Suppressor macrophage treated with lipopolysaccharide for 4 hours (primary cell): Measurements from ENCODE around the gene SLC6A3.

Source experiments
- DNase-seq: peaks from one replicate; pipeline ENCODE4 v3.0.0-alpha.2; 2020

The SLC6A3 gene

DNA sequence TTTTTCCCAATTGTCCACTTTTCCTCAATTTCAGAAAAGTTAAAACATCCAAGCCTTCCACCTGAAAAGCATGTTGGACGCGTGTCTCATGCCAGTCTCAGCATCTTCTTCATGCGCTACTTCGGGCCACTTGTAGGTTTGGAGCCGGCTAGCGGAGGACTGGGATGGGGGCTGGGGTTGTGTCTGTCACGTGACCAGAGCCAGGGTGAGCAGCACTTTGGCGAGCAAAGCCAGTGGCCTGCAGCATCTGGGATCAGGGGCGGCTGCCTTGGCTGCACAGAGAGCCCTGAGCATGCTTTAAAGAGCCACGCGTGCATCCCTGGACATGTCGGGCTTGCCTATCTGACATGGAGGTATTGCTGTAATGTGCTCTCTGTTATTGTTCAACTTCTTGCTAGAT lies 41.2 kb downstream of the SLC6A3 start:
- DNase-seq, result no peak

DNA sequence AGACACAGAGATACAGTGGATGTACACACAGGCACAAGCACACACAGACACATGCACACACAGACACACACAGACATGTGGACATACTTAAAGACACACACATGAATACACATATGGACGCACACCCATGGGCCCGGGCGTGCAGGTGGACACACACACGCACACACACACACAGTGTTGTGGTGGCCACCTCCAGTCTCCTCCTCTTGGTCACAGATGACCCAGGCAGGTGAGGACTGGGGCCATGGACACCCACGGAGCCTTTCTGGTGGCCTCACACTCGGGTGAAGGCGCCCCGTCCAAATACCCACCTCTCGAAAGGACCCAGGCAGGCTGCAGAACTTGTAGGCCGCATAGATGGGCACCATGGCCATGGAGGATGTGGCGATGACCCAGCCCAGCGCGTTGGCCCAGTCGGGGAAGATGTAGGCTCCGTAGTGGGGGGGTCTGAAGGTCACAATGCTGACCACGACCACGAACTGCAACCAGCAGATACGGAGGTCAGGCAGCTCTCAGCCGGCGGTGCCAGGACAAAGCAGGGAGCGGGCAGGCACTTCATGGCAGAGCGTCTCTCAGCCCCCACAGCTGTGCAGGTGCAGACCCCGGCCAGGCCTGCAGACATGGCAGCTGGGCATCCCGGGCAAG lies 42.5 kb downstream of the SLC6A3 start:
- DNase-seq, result no peak

DNA sequence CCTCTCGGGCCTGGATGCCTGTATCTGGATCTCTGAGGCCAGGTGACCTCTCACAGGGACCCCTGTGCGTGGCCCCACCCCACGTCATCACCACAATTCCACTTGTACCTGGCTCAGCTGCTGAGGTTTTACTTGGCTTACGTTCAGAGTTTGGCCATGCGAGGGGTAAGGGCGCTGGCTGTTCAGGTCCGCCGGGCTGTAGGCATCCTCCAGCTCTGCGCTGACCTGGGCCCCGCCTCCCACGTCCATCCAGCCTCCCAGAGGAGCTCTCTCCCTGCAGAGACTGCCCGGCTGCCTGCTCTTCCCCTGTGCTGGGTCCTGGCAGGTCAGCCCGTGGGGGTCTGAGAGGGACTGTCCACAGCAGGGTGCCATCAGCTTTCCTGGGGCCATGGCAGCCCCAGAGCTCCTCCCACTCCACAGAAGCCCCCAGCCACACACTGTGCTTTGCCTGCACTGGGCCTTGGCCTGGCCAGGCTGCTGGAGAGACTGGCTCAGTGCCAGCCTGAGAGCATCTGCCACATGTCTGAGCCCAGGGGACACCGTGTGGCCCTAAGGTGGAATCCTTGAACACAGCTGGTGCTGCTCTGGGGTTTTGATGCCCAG lies 43.6 kb downstream of the SLC6A3 start:
- no peak for DNase-seq

DNA sequence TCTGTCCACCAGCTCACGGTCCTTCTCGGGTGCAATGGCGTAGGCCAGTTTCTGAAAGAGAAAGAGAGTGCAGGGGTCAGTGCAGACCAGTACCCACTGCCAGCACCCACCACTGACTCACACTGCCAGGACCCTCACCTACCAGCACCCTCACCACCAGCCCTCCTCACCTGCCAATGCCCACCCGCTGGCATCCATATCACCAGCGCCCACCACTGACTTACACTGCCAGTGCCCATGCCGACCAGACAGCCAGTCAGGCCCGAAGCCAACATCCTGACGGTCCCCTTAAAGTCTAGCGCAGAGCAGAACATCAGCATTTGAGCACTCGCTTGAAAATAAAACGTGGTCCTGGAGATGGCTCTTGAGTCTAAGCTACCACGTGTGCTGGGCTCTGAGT lies 44.3 kb downstream of the SLC6A3 start:
- no peak for DNase-seq

DNA sequence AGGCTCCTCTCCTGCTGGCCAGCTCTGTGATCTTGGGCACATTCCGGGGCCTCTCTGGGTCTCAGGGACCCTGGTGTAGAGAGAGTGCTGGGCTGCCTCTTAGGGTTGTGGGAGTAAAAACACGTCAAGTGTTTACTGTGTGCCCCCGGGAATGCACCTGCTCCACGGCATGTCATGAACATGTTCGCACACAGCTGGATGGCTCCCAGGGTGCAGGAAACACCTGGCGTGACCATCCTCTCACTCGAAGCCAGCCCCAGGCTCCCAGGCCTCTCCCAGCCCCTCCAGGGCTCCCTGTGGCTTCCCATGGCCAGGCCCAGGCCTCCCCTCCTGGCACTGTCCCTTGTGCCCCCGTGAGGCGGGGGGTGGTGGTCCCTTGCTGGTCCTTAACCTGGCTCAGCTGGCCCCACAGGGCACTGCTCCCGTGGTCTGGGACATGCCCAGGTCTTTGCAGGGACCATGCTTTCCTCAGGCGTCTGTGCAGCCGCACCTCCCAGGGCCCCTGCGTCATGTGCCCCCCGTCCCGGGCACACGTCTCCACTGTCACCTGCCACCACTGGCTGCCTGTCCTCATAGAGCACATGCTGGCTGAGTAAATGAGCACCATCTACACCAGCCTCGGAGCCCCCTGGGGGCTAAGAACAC lies 44.9 kb downstream of the SLC6A3 start:
- no peak for DNase-seq

DNA sequence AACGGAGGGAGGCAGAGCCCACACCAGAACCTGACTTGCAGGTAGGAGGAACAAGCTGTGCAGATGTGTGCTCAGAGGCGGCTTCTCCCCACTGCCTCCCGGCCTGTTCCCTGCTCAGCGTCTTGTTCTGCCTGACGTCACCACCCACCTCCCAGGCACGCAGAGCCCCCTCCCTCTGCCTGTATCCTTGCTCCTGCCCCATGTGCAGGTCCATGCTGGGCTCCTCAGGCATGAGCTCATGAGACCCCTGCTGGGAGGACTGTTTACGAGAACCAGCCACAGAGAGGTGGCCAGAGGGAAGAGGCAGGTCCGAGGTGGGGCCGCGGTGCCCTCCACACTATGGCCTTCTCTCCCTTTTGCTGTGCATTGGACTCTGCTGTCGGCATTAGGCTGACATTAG lies 45.5 kb downstream of the SLC6A3 start:
- no peak for DNase-seq

DNA sequence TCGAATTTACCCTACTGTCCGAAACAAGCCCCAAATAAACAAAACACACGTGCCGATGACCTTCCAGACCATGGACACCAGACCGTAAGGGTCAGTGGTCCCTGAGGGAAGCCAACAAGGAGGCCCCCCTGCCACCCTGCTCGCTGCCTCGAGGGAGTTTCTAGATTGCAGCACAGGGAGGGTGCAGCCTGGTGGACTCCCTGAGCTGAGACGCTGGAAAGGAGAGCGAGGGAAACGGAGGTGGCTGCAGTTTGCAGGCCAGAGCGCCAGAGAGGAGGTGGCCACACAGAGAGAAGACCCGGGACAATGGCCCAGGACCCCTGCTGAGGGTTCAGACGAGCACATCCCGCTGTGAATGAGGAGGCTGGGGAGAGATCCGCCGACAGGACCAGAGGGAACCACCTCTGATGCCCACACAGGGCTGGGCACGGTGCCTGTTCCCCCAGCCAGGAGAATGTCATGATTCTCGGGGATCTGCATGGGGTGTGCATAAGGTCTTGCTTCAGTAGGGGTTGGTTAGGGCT lies 48.9 kb downstream of the SLC6A3 start:
- DNase-seq, result no peak

DNA sequence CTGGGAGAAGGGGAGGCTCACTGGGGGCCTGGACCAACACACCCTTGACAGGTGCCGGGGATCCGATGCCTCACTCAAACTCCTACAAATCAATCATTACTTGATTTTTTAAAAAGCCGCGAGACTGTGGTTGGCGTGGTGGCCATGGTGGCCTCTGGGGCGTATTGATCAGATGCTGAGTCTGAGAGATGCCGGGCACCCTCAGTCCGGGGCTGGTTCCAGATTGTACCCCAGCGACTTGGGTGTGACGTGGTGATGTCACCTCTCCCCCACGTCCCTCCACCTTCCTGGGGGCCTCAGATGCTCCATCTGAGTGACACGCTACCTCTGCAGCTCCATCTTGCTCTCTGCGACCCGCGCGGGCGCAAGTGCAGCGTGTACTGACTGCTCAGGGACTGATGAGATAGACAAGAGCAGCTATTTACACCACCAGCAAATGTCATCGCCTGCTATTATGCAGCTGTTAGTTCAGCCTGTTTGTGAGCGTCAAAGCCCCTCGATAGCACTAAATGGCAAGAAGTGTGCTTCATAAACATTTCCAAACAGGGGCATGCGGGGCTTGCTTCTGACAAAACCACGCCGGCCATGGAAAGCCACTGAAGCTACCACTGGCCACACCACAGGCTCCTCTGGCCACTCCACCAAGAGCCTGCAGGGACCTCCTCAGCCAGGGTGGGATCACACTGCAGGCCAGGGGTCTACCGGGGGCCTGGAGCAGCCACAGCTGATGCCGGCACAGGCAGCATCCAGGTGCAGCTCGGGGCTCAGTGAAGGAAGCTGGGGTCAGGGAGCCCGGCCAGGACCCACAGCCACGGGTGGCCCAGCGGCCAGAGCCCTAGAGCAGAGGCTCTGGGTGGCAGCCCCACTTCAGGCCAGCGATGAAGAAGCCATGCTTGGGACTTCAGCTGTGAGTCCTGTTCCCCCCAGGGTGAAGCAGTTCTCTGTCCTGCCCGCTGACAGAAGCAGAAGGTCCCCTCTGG lies 50.1 kb downstream of the SLC6A3 start:
- no peak for DNase-seq

DNA sequence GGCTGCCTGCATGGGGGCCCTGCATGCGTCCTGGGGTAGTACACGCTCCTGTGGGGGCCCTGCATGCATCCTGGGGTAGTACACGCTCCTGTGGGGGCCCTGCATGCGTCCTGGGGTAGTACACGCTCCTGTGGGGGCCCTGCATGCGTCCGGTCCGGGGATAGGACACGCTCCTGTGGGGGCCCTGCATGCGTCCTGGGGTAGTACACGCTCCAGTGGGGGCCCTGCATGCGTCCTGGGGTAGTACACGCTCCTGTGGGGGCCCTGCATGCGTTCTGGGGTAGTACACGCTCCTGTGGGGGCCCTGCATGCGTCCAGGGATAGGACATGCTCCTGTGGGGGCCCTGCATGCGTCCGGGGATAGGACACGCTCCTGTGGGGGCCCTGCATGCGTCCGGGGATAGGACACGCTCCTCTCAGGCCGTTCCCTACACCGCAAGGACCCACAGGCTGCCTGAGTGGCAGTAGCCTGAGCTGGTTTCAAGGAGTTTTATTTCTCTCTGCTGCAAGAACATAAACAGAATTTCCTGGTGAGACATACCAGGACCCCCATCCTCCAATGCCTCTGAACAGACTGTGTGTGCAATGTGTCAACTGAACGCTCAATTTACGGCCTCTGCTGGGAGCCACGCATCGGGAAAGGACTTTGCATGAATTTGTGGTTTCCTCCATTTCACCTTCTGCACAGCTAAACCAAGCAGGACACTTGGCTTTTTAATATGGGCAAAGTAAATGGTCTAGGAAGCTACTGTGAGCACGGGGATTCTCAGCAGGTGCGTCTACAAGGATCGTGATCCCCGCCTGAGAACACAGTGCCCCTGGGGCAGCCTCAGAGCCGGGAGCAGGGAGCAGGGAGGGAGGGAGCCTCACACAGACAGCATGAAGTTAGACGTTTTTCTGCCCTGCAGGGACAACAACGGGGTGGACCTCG lies 51.4 kb downstream of the SLC6A3 start:
- no peak for DNase-seq

DNA sequence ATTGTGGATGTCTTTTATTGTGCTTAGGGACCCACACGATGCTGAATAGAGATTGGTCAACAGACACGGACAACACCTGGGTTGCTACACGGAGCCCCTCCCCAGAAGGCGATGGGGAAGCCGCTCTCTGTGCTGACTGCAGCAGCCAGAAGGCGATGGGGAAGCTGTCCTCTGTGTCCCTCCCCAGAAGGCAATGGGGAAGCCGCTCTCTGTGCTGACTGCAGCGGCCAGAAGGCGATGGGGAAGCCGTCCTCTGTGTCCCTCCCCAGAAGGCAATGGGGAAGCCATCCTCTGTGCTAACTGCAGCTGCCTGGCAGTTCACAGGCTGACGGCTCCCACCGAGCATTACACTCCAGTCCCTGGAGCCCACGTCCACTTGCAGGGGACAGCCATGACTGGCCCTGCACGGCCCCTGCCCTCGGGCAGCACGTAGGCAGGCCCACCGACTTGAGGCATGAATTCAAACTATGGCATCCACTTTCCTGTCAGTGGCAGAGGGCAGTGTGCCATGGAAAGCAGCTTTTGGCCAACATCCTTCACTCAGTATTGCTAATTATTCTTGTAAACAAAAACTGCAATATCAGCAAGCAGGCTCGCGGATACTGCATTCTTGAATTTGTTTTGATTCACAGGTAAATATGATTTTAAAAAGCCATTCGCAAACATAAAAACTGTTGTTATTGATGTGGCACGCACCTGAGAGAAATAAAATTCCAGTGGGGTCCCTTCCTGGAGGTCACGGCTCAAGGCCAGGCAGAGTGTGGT lies 52.3 kb downstream of the SLC6A3 start:
- DNase-seq, result no peak

DNA sequence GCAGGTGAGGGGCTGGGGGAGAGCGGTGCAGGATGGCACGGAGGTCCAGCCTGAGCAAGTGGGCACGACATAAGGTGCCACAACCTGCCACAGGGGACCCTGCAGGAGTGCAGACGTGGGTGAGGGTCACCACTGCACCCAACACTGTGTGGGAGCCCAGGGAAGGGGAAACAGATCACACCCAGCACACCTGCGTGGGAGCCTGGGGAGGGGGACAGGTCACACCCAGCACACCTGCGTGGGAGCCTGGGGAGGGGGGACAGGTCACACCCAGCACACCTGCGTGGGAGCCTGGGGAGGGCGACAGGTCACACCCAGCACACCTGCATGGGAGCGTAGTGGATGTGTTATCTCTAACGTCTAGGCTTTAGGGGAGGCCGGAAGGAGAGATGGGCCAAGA lies 53.0 kb downstream of the SLC6A3 start:
- DNase-seq, result no peak

DNA sequence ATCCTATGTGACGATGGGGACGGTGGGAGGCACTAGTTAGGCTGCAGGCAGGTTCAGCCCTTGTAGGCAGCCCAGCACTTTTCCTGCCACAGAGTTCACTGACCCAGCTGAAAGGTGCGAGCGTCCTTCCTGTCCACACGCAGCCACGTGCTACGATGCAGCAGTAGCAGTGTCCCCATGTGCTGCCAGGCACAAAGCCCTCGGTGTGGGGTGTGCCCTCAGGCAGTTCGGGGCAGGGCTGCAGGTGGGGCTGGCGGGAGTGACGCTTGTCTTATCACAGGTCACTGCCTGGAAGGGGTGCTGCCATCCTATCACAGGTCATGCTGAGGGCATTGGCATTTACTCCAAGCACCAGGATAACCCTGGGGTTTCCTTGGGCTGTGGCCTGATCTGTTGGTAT lies 53.5 kb downstream of the SLC6A3 start:
- no peak for DNase-seq

DNA sequence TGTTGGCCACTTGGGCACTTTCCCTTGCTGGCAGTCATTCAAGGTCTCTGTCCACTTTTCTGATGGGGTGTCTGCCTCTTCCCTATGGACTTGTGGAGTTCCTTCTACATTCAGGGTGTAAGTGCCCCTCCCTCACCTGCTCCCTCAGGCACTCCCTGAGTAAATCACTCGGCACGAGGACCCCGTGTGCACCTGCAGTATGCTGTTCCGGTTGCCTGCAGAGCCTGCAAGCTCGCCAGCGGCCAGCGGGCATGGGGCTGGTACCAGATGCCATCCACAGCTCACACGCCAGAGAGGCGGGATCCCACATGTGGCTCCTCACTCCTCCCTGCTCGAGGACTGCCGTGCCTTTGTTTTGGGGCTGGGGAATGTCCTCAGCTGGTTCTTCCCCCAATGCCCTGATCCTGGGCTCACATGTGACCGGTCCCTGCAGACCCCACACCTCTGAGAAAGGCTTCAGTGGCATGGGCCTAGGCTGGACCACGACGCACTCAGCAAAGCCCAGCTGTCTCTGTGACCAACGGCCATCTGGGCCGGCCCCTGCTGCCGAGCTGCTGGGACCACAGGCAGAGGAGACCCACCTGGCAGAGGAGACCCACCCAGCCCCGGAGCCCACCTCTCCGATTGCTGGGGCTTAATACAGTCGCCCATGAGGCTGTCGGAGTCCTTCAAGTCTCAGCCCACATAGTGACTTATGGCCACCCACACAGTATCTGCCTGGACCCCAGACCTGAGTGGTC lies 54.2 kb downstream of the SLC6A3 start:
- DNase-seq, result no peak

DNA sequence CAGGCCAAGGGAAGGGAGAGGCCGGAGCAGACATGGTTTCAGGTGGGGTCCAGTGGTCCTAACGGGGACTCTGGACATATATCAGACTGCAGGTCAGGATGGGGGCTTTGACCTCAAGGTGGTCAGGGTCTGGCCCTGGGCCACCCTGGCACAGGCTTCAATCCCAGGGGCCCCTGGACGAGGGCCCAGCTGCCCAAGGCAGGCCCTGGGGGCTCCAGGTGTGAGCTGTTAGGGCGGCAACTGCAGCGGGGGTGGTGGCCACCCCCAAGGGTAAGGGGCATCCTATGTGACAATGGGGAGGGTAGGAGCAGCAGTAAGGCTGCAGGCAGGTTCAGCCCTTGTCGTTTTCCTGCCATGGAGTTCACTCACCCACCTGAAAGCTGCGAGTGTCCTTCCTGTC lies 54.9 kb downstream of the SLC6A3 start:
- no peak for DNase-seq

DNA sequence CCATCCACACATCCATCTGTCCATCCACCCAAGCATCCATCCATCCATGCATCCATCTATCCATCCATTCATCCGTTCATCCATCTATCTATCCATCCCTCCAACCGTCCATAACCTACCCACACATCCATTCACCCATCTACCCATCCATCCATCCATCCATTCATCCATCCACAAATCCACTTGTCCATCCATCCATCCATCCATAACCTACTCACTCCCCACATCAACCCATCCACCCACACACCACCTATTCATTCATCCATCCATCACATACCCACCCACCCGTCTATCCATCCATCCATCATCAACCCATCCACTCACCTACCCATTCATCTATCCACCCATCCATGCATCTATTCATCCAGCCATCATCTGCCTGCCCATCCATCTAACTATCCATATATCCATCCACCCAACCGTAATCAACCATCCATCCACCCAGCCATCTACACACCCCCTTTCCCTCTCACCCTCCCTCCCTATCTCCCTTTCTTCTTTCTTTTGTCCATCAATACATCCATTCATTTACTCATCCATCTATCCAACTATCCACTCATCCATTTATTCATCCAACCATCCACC lies 56.8 kb downstream of the SLC6A3 start:
- DNase-seq, result no peak

DNA sequence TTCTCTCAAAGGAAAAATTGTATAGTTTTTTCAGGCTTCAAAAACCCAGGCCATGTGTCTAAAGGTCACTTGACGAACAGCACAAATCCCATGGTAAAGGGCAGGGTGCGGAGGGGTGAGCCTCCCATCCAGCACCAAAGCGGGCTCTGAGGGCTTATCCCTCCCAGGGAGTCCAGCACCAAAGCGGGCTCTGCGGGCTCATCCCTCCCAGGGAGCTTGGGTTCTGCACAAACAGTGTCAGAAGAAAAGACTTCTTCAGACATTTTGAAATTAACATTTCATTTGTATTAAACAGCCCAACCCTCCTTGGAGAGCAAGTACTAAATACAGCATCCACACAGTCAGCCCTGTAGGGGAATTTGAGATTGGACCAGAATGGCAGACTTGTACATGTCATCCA lies 57.4 kb downstream of the SLC6A3 start:
- DNase-seq, result no peak

DNA sequence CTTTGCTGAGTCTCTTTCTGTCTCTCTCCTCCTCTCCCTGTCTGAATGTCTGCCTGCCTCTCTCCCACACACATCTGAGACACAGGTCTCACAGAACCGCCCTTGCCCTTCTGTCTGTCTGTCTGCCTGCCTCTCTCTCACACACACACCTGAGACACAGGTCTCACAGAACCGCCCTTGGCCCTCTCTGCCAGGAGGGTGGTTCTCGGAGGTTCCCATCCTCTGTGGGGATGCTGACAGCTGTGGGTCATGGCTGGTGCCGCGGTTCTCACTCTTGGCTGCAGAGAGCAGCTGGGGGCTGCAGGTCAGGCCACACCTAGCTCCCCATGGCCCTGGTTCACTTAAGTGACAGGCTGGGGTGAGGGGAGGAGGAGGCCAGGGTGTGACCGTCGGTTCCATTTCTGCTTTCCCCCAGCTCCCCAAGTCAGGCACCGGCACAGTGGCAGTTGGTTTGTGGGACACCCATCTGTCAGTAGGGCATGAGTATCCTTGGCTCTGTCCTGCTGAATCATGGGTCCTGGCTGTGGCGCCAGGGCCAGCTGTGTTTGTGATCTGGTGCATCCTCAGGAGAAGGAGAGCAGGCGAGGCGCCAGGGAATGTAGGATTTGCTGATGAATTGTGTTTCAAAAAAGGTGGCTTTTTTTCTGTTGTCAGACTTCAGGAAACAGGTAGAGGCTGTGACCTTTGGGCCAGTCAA lies 58.0 kb downstream of the SLC6A3 start:
- no peak for DNase-seq

DNA sequence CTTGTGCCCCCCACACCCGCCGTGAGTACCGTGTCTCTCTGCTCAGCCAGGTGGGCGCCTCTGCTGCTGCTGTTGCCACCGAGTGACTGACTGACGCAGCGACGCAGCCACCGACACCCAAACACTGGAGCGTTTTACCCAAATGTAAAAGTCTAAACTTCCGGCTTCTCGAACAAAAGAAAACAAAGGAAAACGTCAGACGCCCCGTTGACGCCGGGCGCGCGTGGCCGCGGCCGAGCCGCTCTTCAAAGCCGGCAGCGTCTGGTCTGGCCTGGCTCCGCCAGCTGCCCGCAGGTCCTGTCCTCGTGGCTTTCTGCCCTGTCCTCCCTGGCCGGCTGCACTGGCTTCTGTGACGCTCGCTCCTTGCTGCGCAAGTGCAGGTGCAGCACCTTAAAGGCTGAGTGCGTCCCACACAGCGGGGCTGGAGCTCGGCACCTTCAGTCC lies 58.9 kb downstream of the SLC6A3 start:
- DNase-seq, result peak; percentile 56
